A549 (cell line): Measurements from ENCODE around the gene TRAF3. TPM values are rescaled to one million over a fixed set of nuclear protein-coding genes. Genes with fewer than 3 reads are reported as not detected.
A peak's percentile ranks its signal among the peaks of the same experiment; 100 is the strongest.

ENCODE experiments used
- ATAC-seq, 2 experiments: fragments of 200-7000 bp in 1 of 2; fragments of >200 bp in 1 of 2; cut with Nextera tagmentation in 1 of 2; cut with Tn5 transposase in 1 of 2; 3 replicates each; pipeline versions ENCODE4 v1.8.0 to v1.9.1; 2018 to 2020; ENCODE audit warnings: mild to moderate bottlenecking in 1 of 2, moderate library complexity in 1 of 2
- CTCF ChIA-PET: fragments of 300-600 bp; sonication (Branson Sonifier 250); formaldehyde crosslinking; extraction: SDS; loops from one replicate; lab custom pipeline; 2021; ENCODE audit warnings: antibody characterized with exemption, inconsistent platforms; lab: Yijun Ruan, JAX
- POLR2A ChIA-PET: fragments of 350-600 bp; formaldehyde crosslinking; extraction: SDS; loops from one replicate; lab custom pipeline; 2021; ENCODE audit warnings: antibody characterized with exemption, inconsistent platforms; lab: Yijun Ruan, JAX
- DNase-seq, 2 experiments: peaks; one replicate each; pipeline versions ENCODE4 v3.0.0 to v3.0.0-alpha.2; 2011 to 2016; ENCODE audit warnings: low read depth in 1 of 2, low spot score in 1 of 2
- FAIRE-seq: peaks from 2 replicates; lab custom pipeline; 2011; peaks lifted over from hg19 to GRCh38; lab: Jason Lieb, UNC
- H3K27ac ChIP-seq, 2 experiments: fragments of >200 bp; sonication (Bioruptor Twin); formaldehyde crosslinking; 3 replicates each; pipeline ENCODE4 v1.5.1; 2016 to 2017
- H3K4me1 ChIP-seq: fragments of >200 bp; sonication (Bioruptor Twin); formaldehyde crosslinking; 3 replicates; pipeline ENCODE4 v1.6.1; 2016
- H3K4me2 ChIP-seq: fragments of >200 bp; sonication (Bioruptor Twin); formaldehyde crosslinking; 3 replicates; pipeline ENCODE4 v1.6.1; 2016
- H3K4me3 ChIP-seq: fragments of >200 bp; sonication (Bioruptor Twin); formaldehyde crosslinking; 3 replicates; pipeline ENCODE4 v1.5.1; 2016
- H3K9me3 ChIP-seq: fragments of >200 bp; sonication (Bioruptor Twin); formaldehyde crosslinking; 3 replicates; pipeline ENCODE4 v1.6.1; 2016
- BHLHE40 ChIP-seq: IDR thresholded peaks from 2 replicates; pipeline ENCODE4 v1.6.1; 2012; ENCODE audit warnings: low read depth, low read length, inconsistent platforms
- CBX8 ChIP-seq: fragments of 200-600 bp; sonication (generic); IDR thresholded peaks from 2 replicates; pipeline ENCODE4 v1.6.1; 2016
- CHD2 ChIP-seq: fragments of 150-350 bp; IDR thresholded peaks from 2 replicates; pipeline ENCODE4 v1.6.1; 2014; ENCODE audit warnings: low read length; ENCODE audit not compliant: partially characterized antibody
- CTCF ChIP-seq: fragments of >200 bp; sonication (Bioruptor Twin); formaldehyde crosslinking; IDR thresholded peaks from 3 replicates; pipeline ENCODE4 v1.5.1; 2016
- EHMT2 ChIP-seq: fragments of 200-600 bp; sonication (generic); IDR thresholded peaks from 2 replicates; pipeline ENCODE4 v1.6.1; 2016; ENCODE audit warnings: antibody characterized with exemption, low read depth, mild to moderate bottlenecking, moderate library complexity
- EP300 ChIP-seq, 2 experiments: fragments of >200 bp; sonication (Bioruptor Twin); formaldehyde crosslinking; IDR thresholded peaks; 2 replicates in 1 of 2; 3 replicates in 1 of 2; pipeline ENCODE4 v1.6.1; 2016 to 2017
- ESRRA ChIP-seq: fragments of 150-350 bp; IDR thresholded peaks from 2 replicates; pipeline ENCODE4 v1.6.1; 2014; ENCODE audit warnings: mild to moderate bottlenecking, low read length, borderline replicate concordance
- FOSB ChIP-seq: fragments of 250-450 bp; sonication (Bioruptor Pico); IDR thresholded peaks from 2 replicates; pipeline ENCODE4 v1.5.0; 2020; ENCODE audit warnings: mild to moderate bottlenecking, moderate library complexity
- FOSL2 ChIP-seq, 2 experiments: fragments of 450-650 bp in 1 of 2; fragments of >200 bp in 1 of 2; sonication (Bioruptor Twin) in 1 of 2; formaldehyde crosslinking; IDR thresholded peaks; 2 replicates each; pipeline versions ENCODE4 v1.5.0 to v1.6.1; 2016 to 2020; ENCODE audit warnings: mild to moderate bottlenecking in 1 of 2, moderate library complexity in 1 of 2
- FOXS1 ChIP-seq: fragments of 250-450 bp; sonication (Bioruptor Pico); IDR thresholded peaks from 2 replicates; pipeline ENCODE4 v1.5.0; 2020; ENCODE audit warnings: mild to moderate bottlenecking, moderate library complexity
- HDAC2 ChIP-seq: fragments of 200-600 bp; sonication (generic); IDR thresholded peaks from 2 replicates; pipeline ENCODE4 v1.6.1; 2016
- HES2 ChIP-seq: fragments of >200 bp; sonication (Bioruptor Twin); formaldehyde crosslinking; IDR thresholded peaks from 2 replicates; pipeline ENCODE4 v1.6.1; 2016
- HEYL ChIP-seq: fragments of 250-450 bp; sonication (Bioruptor Pico); IDR thresholded peaks from 2 replicates; pipeline ENCODE4 v1.8.0; 2021; ENCODE audit warnings: mild to moderate bottlenecking, moderate library complexity
- HMGXB4 ChIP-seq: fragments of 250-450 bp; sonication (Bioruptor Pico); IDR thresholded peaks from 2 replicates; pipeline ENCODE4 v1.5.0; 2021; ENCODE audit warnings: mild to moderate bottlenecking, moderate library complexity, borderline replicate concordance
- JUN ChIP-seq, 2 experiments: fragments of >200 bp; sonication (Bioruptor Twin); formaldehyde crosslinking; IDR thresholded peaks; 2 replicates in 1 of 2; 3 replicates in 1 of 2; pipeline ENCODE4 v1.6.1; 2016 to 2017
- JUNB ChIP-seq: fragments of >200 bp; sonication (Bioruptor Twin); formaldehyde crosslinking; IDR thresholded peaks from 2 replicates; pipeline ENCODE4 v1.6.1; 2016
- MAX ChIP-seq: IDR thresholded peaks from 2 replicates; pipeline ENCODE4 v1.6.1; 2012
- MYC ChIP-seq: IDR thresholded peaks from 2 replicates; pipeline ENCODE4 v1.6.1; 2012; ENCODE audit warnings: mild to moderate bottlenecking, inconsistent platforms, low read length, improper control_type of control experiment, borderline replicate concordance
- PHF8 ChIP-seq: fragments of 200-600 bp; sonication (generic); IDR thresholded peaks from 2 replicates; pipeline ENCODE4 v1.6.1; 2016; ENCODE audit warnings: low read depth, mild to moderate bottlenecking, antibody characterized with exemption, moderate library complexity, borderline replicate concordance
- POLR2A ChIP-seq: IDR thresholded peaks from 2 replicates; pipeline ENCODE4 v1.6.1; 2012; ENCODE audit warnings: mild to moderate bottlenecking, low read length
- POLR2AphosphoS2 ChIP-seq: conservative IDR thresholded peaks from 2 replicates; pipeline ENCODE4 v1.6.1; 2012; ENCODE audit warnings: low read length, improper control_type of control experiment, inconsistent platforms
- RARB ChIP-seq: fragments of 250-450 bp; sonication (Bioruptor Pico); IDR thresholded peaks from 2 replicates; pipeline ENCODE4 v1.8.0; 2021; ENCODE audit warnings: mild to moderate bottlenecking, moderate library complexity
- RCOR1 ChIP-seq: fragments of 150-350 bp; IDR thresholded peaks from 2 replicates; pipeline ENCODE4 v1.6.1; 2014; ENCODE audit warnings: antibody characterized with exemption, low read length, low read depth
- RFX5 ChIP-seq: fragments of 450-650 bp; IDR thresholded peaks from 2 replicates; pipeline ENCODE4 v1.7.1; 2014; ENCODE audit warnings: antibody characterized with exemption, mild to moderate bottlenecking, moderate library complexity
- RNF2 ChIP-seq: fragments of 200-600 bp; sonication (generic); IDR thresholded peaks from 2 replicates; pipeline ENCODE4 v1.6.1; 2016; ENCODE audit warnings: low read depth, mild to moderate bottlenecking, antibody characterized with exemption, moderate library complexity, borderline replicate concordance
- SMC3 ChIP-seq: fragments of >200 bp; sonication (Bioruptor Twin); formaldehyde crosslinking; IDR thresholded peaks from 3 replicates; pipeline ENCODE4 v1.6.1; 2018; ENCODE audit warnings: inconsistent platforms
- SREBF2 ChIP-seq: fragments of 450-650 bp; IDR thresholded peaks from 2 replicates; pipeline ENCODE4 v1.6.1; 2014; ENCODE audit warnings: mild to moderate bottlenecking, moderate library complexity
- ZC3H11A ChIP-seq: fragments of 450-650 bp; IDR thresholded peaks from 2 replicates; pipeline ENCODE4 v1.6.1; 2014; ENCODE audit warnings: antibody characterized with exemption, mild to moderate bottlenecking
- ZSCAN20 ChIP-seq: fragments of 250-450 bp; sonication (Bioruptor Pico); IDR thresholded peaks from 2 replicates; pipeline ENCODE4 v1.8.0; 2022; ENCODE audit warnings: mild to moderate bottlenecking, moderate library complexity
- WGBS: methylation state at CpG from one replicate; pipeline ENCODE4 v1.1.6; 2017; ENCODE audit errors: missing lambda C conversion rate; 5-methylcytosine and 5-hydroxymethylcytosine counted together
- polyA plus RNA-seq, 4 experiments: library from polyadenylated mRNA; depleted of rRNA in 3 of 4; stranded (reverse); fragments of >200 nt; fragmentation: RNase III in 1 of 4; extraction: RNeasy Plus Mini Kit Qiagen cat#74134 plus additional on column Dnase treatment in 1 of 4; gene quantifications; 2 replicates in 3 of 4; 3 replicates in 1 of 4; pipeline ENCODE4 v1.2.3, GENCODE V29; 2011 to 2017

The TRAF3 gene
- polyA plus RNA-seq, 2 of the 4 experiments (the other 2 are of a cell fraction) = 20.2 to 25.5 TPM

- CTCF ChIA-PET = no interaction called here
- FAIRE-seq (no peak), ATAC-seq (peak in 1 of 2 experiments; percentile 9; a peak in 2 of 6 replicates), DNase-seq (no peak)
- WGBS = 77% methylated on average over 8 of the region's 9 CpGs
- Histone ChIP-seq H3K27ac (peak overlapping the region in 1 of 2 experiments; percentile 36; a peak in 2 of 6 replicates), H3K4me1 (0 out of 3 replicates have a peak, but pooled peaks cover 8% of the 10 kb centered on the region), H3K4me2 (no peak overlapping the region), H3K9me3 (no peaks in the 10 kb centered on the region), H3K4me3 (no peak overlapping the region)
- TF ChIP-seq ZC3H11A = no peak
- no peak for TF ChIP-seq PHF8
- no peak for TF ChIP-seq BHLHE40
- TF ChIP-seq JUN (IDR thresholded peaks at IDR 0.05) = no peak
- TF ChIP-seq CHD2 = no peak
- no peak for TF ChIP-seq HEYL
- no peak for TF ChIP-seq EP300 (IDR thresholded peaks at IDR 0.05)
- no peak for TF ChIP-seq MYC
- no peak for TF ChIP-seq EHMT2
- no peak for TF ChIP-seq JUNB
- TF ChIP-seq RCOR1 = no peak
- no peak for TF ChIP-seq HDAC2
- no peak for TF ChIP-seq MAX
- no peak for TF ChIP-seq CBX8
- TF ChIP-seq ZSCAN20 (CRISPR knock-in tag) = no peak
- TF ChIP-seq POLR2AphosphoS2 = no peak
- no peak for TF ChIP-seq HES2
- POLR2A ChIA-PET = no interaction called here
These were observed 171.4 kb downstream of the TRAF3 start for GRCh38 chr14:102948698-102949061.

- Histone ChIP-seq H3K4me1 (0 out of 3 replicates have a peak, but pooled peaks cover 8% of the 10 kb centered on the region), H3K4me2 (no peak overlapping the region), H3K27ac (no peak overlapping the region; a peak in 1 of 6 replicates), H3K4me3 (no peak overlapping the region), H3K9me3 (no peaks in the 10 kb centered on the region)
- WGBS = 88% methylated on average over 28 of the region's 28 CpGs
- peak; percentile 28 to 42; a peak in 2 of 6 replicates for ATAC-seq
- no peak for FAIRE-seq
- TF ChIP-seq HES2 (no peak), FOXS1 (CRISPR knock-in tag) (no peak), BHLHE40 (no peak), POLR2A (no peak), SREBF2 (no peak), MYC (no peak), RNF2 (no peak), FOSB (CRISPR knock-in tag) (no peak)
- ChIA-PET CTCF (no interaction called here), POLR2A (interaction anchor here (0.6 kb wide), 1 partner anchor 252 kb away, joined by 6 read pairs; no protein-coding TSS in a partner anchor)
- peak in 1 of 2 experiments; percentile 35 for DNase-seq
These were observed 172.0 kb downstream of the TRAF3 start for GRCh38 chr14:102949062-102949800.

- Histone ChIP-seq H3K4me2 (no peak overlapping the region), H3K4me1 (0 out of 3 replicates have a peak, but pooled peaks cover 8% of the 10 kb centered on the region), H3K9me3 (no peaks in the 10 kb centered on the region), H3K27ac (no peak overlapping the region), H3K4me3 (no peak overlapping the region)
- CTCF ChIA-PET = no interaction called here
- FAIRE-seq (no peak), DNase-seq (no peak), ATAC-seq (peak in 1 of 2 experiments; percentile 33; a peak in 3 of 6 replicates)
- POLR2A ChIA-PET = interaction anchor here (0.6 kb wide), 1 partner anchor 253 kb away, joined by 6 read pairs; no protein-coding TSS in a partner anchor
- WGBS = 79% methylated on average over 16 of the region's 23 CpGs
- no peak for TF ChIP-seq RNF2
- TF ChIP-seq CTCF = no peak
- no peak for TF ChIP-seq RFX5
- TF ChIP-seq SMC3 = no peak
- no peak for TF ChIP-seq JUN (IDR thresholded peaks at IDR 0.05)
- TF ChIP-seq ESRRA = no peak
- no peak for TF ChIP-seq RARB (CRISPR knock-in tag)
- TF ChIP-seq HMGXB4 (CRISPR knock-in tag) = no peak
- no peak for TF ChIP-seq POLR2AphosphoS2
- TF ChIP-seq EP300 (IDR thresholded peaks at IDR 0.05) = no peak
- TF ChIP-seq FOSL2 (IDR thresholded peaks at IDR 0.05) = no peak
- TF ChIP-seq FOSL2 (CRISPR knock-in tag; IDR thresholded peaks at IDR 0.05) = no peak
- TF ChIP-seq MYC = no peak
These were observed 172.7 kb downstream of the TRAF3 start for GRCh38 chr14:102949801-102950451.
